PC-3 (cell line): ENCODE results near the gene PELI2.

Experiments used
- EZH2 ChIP-seq: fragments of 300-600 bp; sonication (generic); IDR thresholded peaks from one replicate; pipeline ENCODE4 v1.6.1; 2017; ENCODE audit warnings: antibody characterized with exemption, mild to moderate bottlenecking, low read length; ENCODE audit not compliant: unreplicated experiment
- TF ChIP-seq, protein P1 (sequence below): fragments of 300-600 bp; sonication (generic); conservative IDR thresholded peaks from 2 replicates; pipeline ENCODE4 v1.5.1; 2017; ENCODE audit warnings: antibody characterized with exemption, low read depth, mild to moderate bottlenecking, low read length

GRCh38 chr14:56198438-56198837 is 80.2 kb downstream of the PELI2 start:
- TF ChIP-seq, protein P1, sequence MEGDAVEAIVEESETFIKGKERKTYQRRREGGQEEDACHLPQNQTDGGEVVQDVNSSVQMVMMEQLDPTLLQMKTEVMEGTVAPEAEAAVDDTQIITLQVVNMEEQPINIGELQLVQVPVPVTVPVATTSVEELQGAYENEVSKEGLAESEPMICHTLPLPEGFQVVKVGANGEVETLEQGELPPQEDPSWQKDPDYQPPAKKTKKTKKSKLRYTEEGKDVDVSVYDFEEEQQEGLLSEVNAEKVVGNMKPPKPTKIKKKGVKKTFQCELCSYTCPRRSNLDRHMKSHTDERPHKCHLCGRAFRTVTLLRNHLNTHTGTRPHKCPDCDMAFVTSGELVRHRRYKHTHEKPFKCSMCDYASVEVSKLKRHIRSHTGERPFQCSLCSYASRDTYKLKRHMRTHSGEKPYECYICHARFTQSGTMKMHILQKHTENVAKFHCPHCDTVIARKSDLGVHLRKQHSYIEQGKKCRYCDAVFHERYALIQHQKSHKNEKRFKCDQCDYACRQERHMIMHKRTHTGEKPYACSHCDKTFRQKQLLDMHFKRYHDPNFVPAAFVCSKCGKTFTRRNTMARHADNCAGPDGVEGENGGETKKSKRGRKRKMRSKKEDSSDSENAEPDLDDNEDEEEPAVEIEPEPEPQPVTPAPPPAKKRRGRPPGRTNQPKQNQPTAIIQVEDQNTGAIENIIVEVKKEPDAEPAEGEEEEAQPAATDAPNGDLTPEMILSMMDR: no peak
- TF ChIP-seq EZH2: no peak
